DOHH2 (cell line): Measurements from ENCODE around the gene ROBO1.

Source experiments
- EZH2phosphoT487 ChIP-seq: fragments of 200-600 bp; sonication (generic); IDR thresholded peaks from 2 replicates; pipeline ENCODE4 v1.6.1; 2017; ENCODE audit warnings: borderline replicate concordance, mild to moderate bottlenecking, antibody characterized with exemption, low read length, moderate library complexity, mixed read lengths
- TF ChIP-seq, protein P1 (sequence below): fragments of 200-600 bp; sonication (generic); IDR thresholded peaks from one replicate; pipeline ENCODE4 v1.5.1; 2014; ENCODE audit warnings: antibody characterized with exemption, mild to moderate bottlenecking, low read depth, low read length; ENCODE audit not compliant: poor library complexity, severe bottlenecking

DNA sequence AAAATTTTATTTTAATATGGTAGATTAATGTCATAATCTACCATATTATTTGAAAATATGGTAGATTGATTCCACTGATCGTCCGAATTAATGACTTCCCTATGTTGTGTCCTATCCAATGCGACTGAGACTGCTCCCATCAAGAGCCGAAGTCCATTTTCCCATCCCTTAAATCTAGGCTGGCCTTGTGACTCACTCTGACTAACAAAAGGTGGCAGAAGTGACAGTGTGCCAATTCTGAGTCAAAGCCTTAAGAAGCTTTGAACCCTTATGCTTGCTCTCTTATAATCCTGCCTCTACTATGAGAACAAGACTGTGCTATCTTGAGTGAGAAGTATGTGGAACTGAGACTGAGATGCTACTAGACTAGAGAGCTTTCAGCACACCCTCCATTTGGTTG, 387.2 kb downstream of the ROBO1 start:
- TF ChIP-seq, protein P1, sequence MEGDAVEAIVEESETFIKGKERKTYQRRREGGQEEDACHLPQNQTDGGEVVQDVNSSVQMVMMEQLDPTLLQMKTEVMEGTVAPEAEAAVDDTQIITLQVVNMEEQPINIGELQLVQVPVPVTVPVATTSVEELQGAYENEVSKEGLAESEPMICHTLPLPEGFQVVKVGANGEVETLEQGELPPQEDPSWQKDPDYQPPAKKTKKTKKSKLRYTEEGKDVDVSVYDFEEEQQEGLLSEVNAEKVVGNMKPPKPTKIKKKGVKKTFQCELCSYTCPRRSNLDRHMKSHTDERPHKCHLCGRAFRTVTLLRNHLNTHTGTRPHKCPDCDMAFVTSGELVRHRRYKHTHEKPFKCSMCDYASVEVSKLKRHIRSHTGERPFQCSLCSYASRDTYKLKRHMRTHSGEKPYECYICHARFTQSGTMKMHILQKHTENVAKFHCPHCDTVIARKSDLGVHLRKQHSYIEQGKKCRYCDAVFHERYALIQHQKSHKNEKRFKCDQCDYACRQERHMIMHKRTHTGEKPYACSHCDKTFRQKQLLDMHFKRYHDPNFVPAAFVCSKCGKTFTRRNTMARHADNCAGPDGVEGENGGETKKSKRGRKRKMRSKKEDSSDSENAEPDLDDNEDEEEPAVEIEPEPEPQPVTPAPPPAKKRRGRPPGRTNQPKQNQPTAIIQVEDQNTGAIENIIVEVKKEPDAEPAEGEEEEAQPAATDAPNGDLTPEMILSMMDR = no peak
- no peak for TF ChIP-seq EZH2phosphoT487
